Mucosa of descending colon (tissue), 3 donors: ENCODE measurements around the gene NPSR1. TPM values are rescaled to one million over a fixed set of nuclear protein-coding genes. Genes with fewer than 3 reads are reported as not detected.
"Not testable (repeated sequence)": the region's sequence is repeated elsewhere in the genome, so short reads cannot be mapped to it uniquely, and the experiment has no call there.

Experiments
- ATAC-seq: fragments of 200-7000 bp; cut with Tn5 transposase; one replicate; pipeline ENCODE4 v1.9.1; 2020; ENCODE audit warnings: mild to moderate bottlenecking, moderate library complexity
- DNase-seq, 3 donors: peaks; one replicate each; pipeline ENCODE4 v3.0.0-alpha.2; 2020
- H3K36me3 ChIP-seq: fragments of 200-600 bp; one replicate; pipeline ENCODE4 v1.8.0; 2021; ENCODE audit warnings: low read depth, mild to moderate bottlenecking
- H3K4me1 ChIP-seq: fragments of 200-600 bp; one replicate; pipeline ENCODE4 v1.8.0; 2021; ENCODE audit warnings: low read depth, mild to moderate bottlenecking
- H3K4me3 ChIP-seq: fragments of 200-600 bp; one replicate; pipeline ENCODE4 v1.8.0; 2021; ENCODE audit warnings: mild to moderate bottlenecking
- H3K9me3 ChIP-seq: fragments of 200-600 bp; one replicate; pipeline ENCODE4 v1.8.0; 2021; ENCODE audit warnings: mild to moderate bottlenecking
- CTCF ChIP-seq: fragments of 200-600 bp; IDR thresholded peaks from one replicate; pipeline ENCODE4 v1.8.0; 2022; ENCODE audit warnings: antibody characterized with exemption, mild to moderate bottlenecking
- intact Hi-C, 2 donors: fragments of 100-400 bp; cut with DNase I in 1 of 2; cut with micrococcal nuclease in 1 of 2; formaldehyde crosslinking; loops; one replicate each; pipeline versions ENCODE4 v1.11.0 to v1.11.1; 2022; cut with DNase I, micrococcal nuclease
- total RNA-seq, 3 donors: library from RNA; stranded (reverse); fragmentation: NEBNext Ultra II Directional in 2 of 3; extraction: Animal tissue kit (Norgen Biotek cat#: 25700) in 2 of 3; gene quantifications; one replicate each; pipeline versions ENCODE4 v1.2.1 to v1.2.4, GENCODE V29; 2021 to 2023
- donor health status: DM: no; HTN: no; CAD: no; lungs with moderate emphysema.
- donor health status: DM: no; HTN: no; CAD: no.
- donor health status: DM: no; HTN: yes; CAD: no.

NPSR1 gene
- total RNA-seq, 3 donors from 2014 or later, result not detected

GRCh38 chr7:34850681-34851080 is 192.7 kb downstream of the NPSR1 start:
- Histone ChIP-seq H3K4me1 (no peaks in the 10 kb centered on the region), H3K36me3 (no peaks in the 10 kb centered on the region), H3K9me3 (no peaks in the 10 kb centered on the region), H3K4me3 (no peak overlapping the region)
- TF ChIP-seq CTCF, result no peak
- no peak for ATAC-seq
- intact Hi-C loops, result no loop called here
- DNase-seq, result no peak

- DNase-seq, result no peak
These were observed 193.4 kb downstream of the NPSR1 start for GRCh38 chr7:34851431-34851830.

GRCh38 chr7:34858444-34858843 is 200.4 kb downstream of the NPSR1 start:
- H3K4me1 ChIP-seq, H3K4me3 ChIP-seq, H3K36me3 ChIP-seq, intact Hi-C loops, ATAC-seq, H3K9me3 ChIP-seq, DNase-seq: not testable (repeated sequence)

More at GRCh38 chr7:34851431-34851830, 193.4 kb downstream of the NPSR1 start:
- TF ChIP-seq CTCF, result no peak
- ATAC-seq, result no peak
- Histone ChIP-seq H3K36me3 (no peaks in the 10 kb centered on the region), H3K4me3 (no peak overlapping the region), H3K9me3 (no peaks in the 10 kb centered on the region), H3K4me1 (no peaks in the 10 kb centered on the region)
- intact Hi-C loops, result no loop called here

GRCh38 chr7:34859281-34859680 is 201.3 kb downstream of the NPSR1 start:
- ATAC-seq, H3K9me3 ChIP-seq, DNase-seq, H3K36me3 ChIP-seq, H3K4me1 ChIP-seq, intact Hi-C loops, H3K4me3 ChIP-seq: not testable (repeated sequence)

GRCh38 chr7:34866222-34866621 is 208.2 kb downstream of the NPSR1 start:
- H3K4me1 ChIP-seq, H3K9me3 ChIP-seq, H3K4me3 ChIP-seq, intact Hi-C loops, DNase-seq, ATAC-seq, H3K36me3 ChIP-seq: not testable (repeated sequence)

- H3K4me3 ChIP-seq, H3K9me3 ChIP-seq, H3K4me1 ChIP-seq, DNase-seq, ATAC-seq, H3K36me3 ChIP-seq, intact Hi-C loops: not testable (repeated sequence)
These were observed 209.3 kb downstream of the NPSR1 start for GRCh38 chr7:34867341-34867740.

GRCh38 chr7:34868602-34869001 is 210.6 kb downstream of the NPSR1 start:
- ATAC-seq, intact Hi-C loops, H3K4me1 ChIP-seq, H3K9me3 ChIP-seq, H3K36me3 ChIP-seq, DNase-seq, H3K4me3 ChIP-seq: not testable (repeated sequence)

- DNase-seq (no peak), ATAC-seq (no peak)
- intact Hi-C loops, result no loop called here
- no peak for TF ChIP-seq CTCF
- no peaks in the 10 kb centered on the region for H3K4me1 ChIP-seq
- no peaks in the 10 kb centered on the region for H3K9me3 ChIP-seq
- H3K4me3 ChIP-seq, result no peak overlapping the region
- H3K36me3 ChIP-seq, result no peaks in the 10 kb centered on the region
These were observed 211.0 kb downstream of the NPSR1 start for GRCh38 chr7:34869057-34869456.

GRCh38 chr7:34870041-34870440 is 212.0 kb downstream of the NPSR1 start:
- peak; percentile 19 for ATAC-seq

GRCh38 chr7:34874329-34874728 is 216.3 kb downstream of the NPSR1 start:
- H3K4me1 ChIP-seq, H3K9me3 ChIP-seq, DNase-seq, intact Hi-C loops, H3K4me3 ChIP-seq, ATAC-seq, H3K36me3 ChIP-seq: not testable (repeated sequence)

More at GRCh38 chr7:34870041-34870440, 212.0 kb downstream of the NPSR1 start:
- DNase-seq, H3K36me3 ChIP-seq, H3K4me1 ChIP-seq, H3K4me3 ChIP-seq, intact Hi-C loops, H3K9me3 ChIP-seq: not testable (repeated sequence)
